Parathyroid adenoma (tissue), 2 donors: Measurements from ENCODE around the gene IRX1.

Experiments used
- H2AFZ ChIP-seq: fragments of 300-600 bp; sonication (generic); one replicate; pipeline ENCODE4 v1.7.0; 2017; ENCODE audit warnings: antibody characterized with exemption, mild to moderate bottlenecking
- H3K27ac ChIP-seq: fragments of 300-600 bp; sonication (generic); one replicate; pipeline ENCODE4 v1.7.0; 2017
- H3K27me3 ChIP-seq: fragments of 300-600 bp; sonication (generic); one replicate; pipeline ENCODE4 v1.7.0; 2017; ENCODE audit warnings: low read length; ENCODE audit not compliant: control insufficient read depth, insufficient read depth
- H3K36me3 ChIP-seq: fragments of 300-600 bp; sonication (generic); one replicate; pipeline ENCODE4 v1.7.0; 2017; ENCODE audit warnings: low read length; ENCODE audit not compliant: control insufficient read depth, insufficient read depth
- H3K4me1 ChIP-seq: fragments of 300-600 bp; sonication (generic); one replicate; pipeline ENCODE4 v1.7.0; 2017; ENCODE audit warnings: control low read depth
- H3K4me2 ChIP-seq: fragments of 300-600 bp; sonication (generic); one replicate; pipeline ENCODE4 v1.7.0; 2017; ENCODE audit warnings: low read length
- H3K4me3 ChIP-seq: fragments of 300-600 bp; sonication (generic); one replicate; pipeline ENCODE4 v1.7.0; 2017; ENCODE audit warnings: low read depth, low read length
- H3K79me2 ChIP-seq: fragments of 300-600 bp; sonication (generic); one replicate; pipeline ENCODE4 v1.7.0; 2017; ENCODE audit warnings: control low read depth
- H3K9ac ChIP-seq: fragments of 300-600 bp; sonication (generic); one replicate; pipeline ENCODE4 v1.7.0; 2017; ENCODE audit warnings: mild to moderate bottlenecking
- H3K9me3 ChIP-seq: fragments of 300-600 bp; sonication (generic); one replicate; pipeline ENCODE4 v1.7.0; 2017; ENCODE audit warnings: low read length; ENCODE audit not compliant: control insufficient read depth
- CTCF ChIP-seq: fragments of 300-600 bp; sonication (generic); IDR thresholded peaks from one replicate; pipeline ENCODE4 v1.7.0; 2017; ENCODE audit warnings: antibody characterized with exemption, mild to moderate bottlenecking
- donor health status: primary hyperparathyroidism.

IRX1 gene

GRCh38 chr5:3600106-3601060 lies 4.8 kb downstream of the IRX1 start:
- TF ChIP-seq CTCF: no peak
- H3K79me2 ChIP-seq: no peaks in the 10 kb centered on the region
- no peaks in the 10 kb centered on the region for H3K27me3 ChIP-seq
- no peaks in the 10 kb centered on the region for H3K4me1 ChIP-seq
- H3K27ac ChIP-seq: no peak overlapping the region
- H3K4me2 ChIP-seq: no peak overlapping the region
- no peaks in the 10 kb centered on the region for H3K9me3 ChIP-seq
- H2AFZ ChIP-seq: no peak overlapping the region
- no peak overlapping the region for H3K4me3 ChIP-seq
- H3K9ac ChIP-seq: no peak overlapping the region
- H3K36me3 ChIP-seq: no peaks in the 10 kb centered on the region

GRCh38 chr5:3601061-3601710 lies 5.6 kb downstream of the IRX1 start:
- H3K4me2 ChIP-seq: no peak overlapping the region
- H3K4me3 ChIP-seq: no peak overlapping the region
- TF ChIP-seq CTCF: no peak
- no peak overlapping the region for H2AFZ ChIP-seq
- no peaks in the 10 kb centered on the region for H3K27me3 ChIP-seq
- no peaks in the 10 kb centered on the region for H3K9me3 ChIP-seq
- no peaks in the 10 kb centered on the region for H3K79me2 ChIP-seq
- no peak overlapping the region for H3K9ac ChIP-seq
- no peak overlapping the region for H3K27ac ChIP-seq
- no peaks in the 10 kb centered on the region for H3K36me3 ChIP-seq
- H3K4me1 ChIP-seq: no peaks in the 10 kb centered on the region

GRCh38 chr5:3601911-3602782 lies 6.5 kb downstream of the IRX1 start:
- Histone ChIP-seq H3K9me3 (no peaks in the 10 kb centered on the region), H3K27me3 (no peaks in the 10 kb centered on the region), H3K4me2 (peak overlapping the region; percentile 32), H2AFZ (no peak overlapping the region), H3K79me2 (no peaks in the 10 kb centered on the region), H3K27ac (no peak overlapping the region), H3K4me1 (no peaks in the 10 kb centered on the region), H3K36me3 (no peaks in the 10 kb centered on the region), H3K4me3 (no peak overlapping the region), H3K9ac (no peak overlapping the region)
- TF ChIP-seq CTCF: no peak

- Histone ChIP-seq H3K4me2 (peak overlapping the region; percentile 32), H3K79me2 (no peaks in the 10 kb centered on the region), H3K4me1 (no peaks in the 10 kb centered on the region), H3K27ac (no peak overlapping the region), H3K9me3 (no peaks in the 10 kb centered on the region), H3K9ac (no peak overlapping the region), H3K36me3 (no peaks in the 10 kb centered on the region), H2AFZ (no peak overlapping the region), H3K27me3 (no peaks in the 10 kb centered on the region), H3K4me3 (no peak overlapping the region)
- no peak for TF ChIP-seq CTCF
Measured at GRCh38 chr5:3602785-3603502, 7.3 kb downstream of the IRX1 start.
